K562 (cell line): ENCODE results near the gene CCDC186.

Source experiments
- CREB5 ChIP-seq: fragments of 250-450 bp; sonication (Bioruptor Pico); IDR thresholded peaks from 2 replicates; pipeline ENCODE4 v1.5.0; 2020; ENCODE audit warnings: mild to moderate bottlenecking
- FOXK1 ChIP-seq: sonication (generic); formaldehyde crosslinking; IDR thresholded peaks from 2 replicates; pipeline ENCODE4 v1.8.0; 2022; ENCODE audit warnings: missing genetic modification reagents, mild to moderate bottlenecking, borderline replicate concordance
- JUN ChIP-seq, 2 experiments: sonication (generic) in 1 of 2; formaldehyde crosslinking in 1 of 2; IDR thresholded peaks; 2 replicates each; pipeline versions ENCODE4 v1.6.1 to v1.8.0; 2012 to 2022; ENCODE audit warnings: borderline replicate concordance in 2 of 2, mild to moderate bottlenecking in 2 of 2, improper control_type of control experiment in 1 of 2, low read depth in 1 of 2, low read length in 1 of 2, missing genetic modification reagents in 1 of 2
- MAFK ChIP-seq: IDR thresholded peaks from 2 replicates; pipeline ENCODE4 v1.6.1; 2011; ENCODE audit warnings: low read length, improper control_type of control experiment
- NFRKB ChIP-seq: fragments of 450-650 bp; IDR thresholded peaks from 2 replicates; pipeline ENCODE4 v1.6.1; 2016; ENCODE audit warnings: low read depth
- THAP7 ChIP-seq: fragments of 250-450 bp; sonication (Bioruptor Pico); IDR thresholded peaks from 2 replicates; pipeline ENCODE4 v1.5.0; 2021
- USF1 ChIP-seq: sonication (generic); formaldehyde crosslinking; IDR thresholded peaks from 2 replicates; pipeline ENCODE4 v1.9.0; 2022; ENCODE audit warnings: mild to moderate bottlenecking, missing genetic modification reagents
- ZBTB34 ChIP-seq: fragments of 250-450 bp; sonication (Bioruptor Pico); IDR thresholded peaks from 2 replicates; pipeline ENCODE4 v1.8.0; 2021; ENCODE audit warnings: mild to moderate bottlenecking, moderate library complexity
- ZNF384 ChIP-seq: IDR thresholded peaks from 2 replicates; pipeline ENCODE4 v1.6.1; 2012; ENCODE audit warnings: low read depth, low read length, improper control_type of control experiment
- ZZZ3 ChIP-seq: fragments of 450-650 bp; IDR thresholded peaks from 2 replicates; pipeline ENCODE4 v1.6.1; 2016; ENCODE audit warnings: antibody characterized with exemption, mild to moderate bottlenecking, moderate library complexity

GRCh38 chr10:114087255-114087654 lies 86.7 kb downstream of the CCDC186 start:
- TF ChIP-seq FOXK1 (CRISPR knock-in tag) (no peak), CREB5 (CRISPR knock-in tag) (no peak), ZNF384 (no peak), ZBTB34 (CRISPR knock-in tag) (no peak), USF1 (CRISPR knock-in tag) (no peak), ZZZ3 (no peak), NFRKB (no peak), MAFK (no peak), THAP7 (CRISPR knock-in tag) (no peak), JUN (IDR thresholded peaks at IDR 0.05; ENCODE audit: borderline replicate concordance, low read depth, low read length) (no peak), JUN (CRISPR knock-in tag; IDR thresholded peaks at IDR 0.05; ENCODE audit: borderline replicate concordance) (no peak)
